ENCODE data around the gene TEX51. TPM values are rescaled to one million over a fixed set of nuclear protein-coding genes. Genes with fewer than 3 reads are reported as not detected.

The TEX51 gene
- total RNA-seq, 2 experiments from 2014 or later, result not detected

DNA sequence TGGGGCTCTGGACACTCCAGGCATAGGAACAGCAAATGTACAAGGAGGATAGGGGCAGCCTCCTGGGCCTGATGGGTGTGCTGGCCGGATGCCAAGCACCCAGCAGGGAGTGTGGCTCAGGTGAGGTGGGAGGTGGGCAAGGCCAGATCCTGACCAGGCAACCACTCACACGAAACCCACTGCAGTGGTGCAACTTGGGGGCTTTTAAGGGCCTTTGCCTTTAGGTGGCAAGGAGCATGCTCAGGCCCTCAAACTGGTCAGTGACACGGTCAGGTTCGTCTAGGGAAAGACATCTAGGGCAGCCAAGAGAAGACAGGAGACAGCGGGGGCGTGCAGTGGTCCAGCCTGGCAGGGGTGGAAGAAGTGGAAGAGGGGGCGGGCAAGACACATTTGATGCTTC lies 18.4 kb upstream of the TEX51 start:
- Mint-ChIP-seq H3K36me3 (ENCODE audit: low read depth) (no peaks in the 10 kb centered on the region), H3K9me3 (ENCODE audit: insufficient read depth) (peaks cover 6% of the 10 kb centered on the region), H3K27me3 (ENCODE audit: low read depth) (no peaks in the 10 kb centered on the region), H3K4me3 (no peak overlapping the region), H3K4me1 (ENCODE audit: low read depth) (no peaks in the 10 kb centered on the region), H3K27ac (no peak overlapping the region)
- ChIA-PET POLR2A (no interaction called here), CTCF (interaction anchor here (0.6 kb wide), 1 partner anchor 146 kb away, joined by 3 read pairs; no protein-coding TSS in a partner anchor)
- ATAC-seq (no peak), DNase-seq (no peak)

DNA sequence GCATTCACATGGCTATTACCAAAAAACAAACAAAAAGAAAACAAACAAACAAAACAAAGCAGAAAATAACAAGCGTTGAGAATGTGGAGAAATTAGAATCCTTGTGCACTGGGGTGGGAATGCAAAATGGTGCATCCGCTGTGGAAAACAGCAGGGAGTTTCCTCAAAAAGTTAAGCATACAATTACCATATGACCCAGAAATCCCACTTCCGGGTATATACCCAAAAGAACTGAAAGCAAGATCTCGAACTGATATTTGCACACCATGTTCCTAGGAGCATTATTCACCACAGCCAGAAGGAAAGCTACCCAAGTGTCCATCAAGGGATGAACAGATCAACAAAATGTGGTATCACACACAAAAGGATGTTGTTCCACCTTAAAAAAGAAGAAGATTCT lies 17.9 kb upstream of the TEX51 start:
- ATAC-seq, result no peak
- H3K36me3 Mint-ChIP-seq (ENCODE audit: low read depth), result no peaks in the 10 kb centered on the region
- POLR2A ChIA-PET, result no interaction called here
- H3K4me3 Mint-ChIP-seq, result no peak overlapping the region
- H3K9me3 Mint-ChIP-seq (ENCODE audit: insufficient read depth), result peaks cover under 1% of the 10 kb centered on the region
- H3K27ac Mint-ChIP-seq, result no peak overlapping the region
- no peaks in the 10 kb centered on the region for H3K4me1 Mint-ChIP-seq (ENCODE audit: low read depth)
- CTCF ChIA-PET, result interaction anchor here (0.6 kb wide), 1 partner anchor 146 kb away, joined by 3 read pairs; no protein-coding TSS in a partner anchor
- no peaks in the 10 kb centered on the region for H3K27me3 Mint-ChIP-seq (ENCODE audit: low read depth)
- no peak for DNase-seq

DNA sequence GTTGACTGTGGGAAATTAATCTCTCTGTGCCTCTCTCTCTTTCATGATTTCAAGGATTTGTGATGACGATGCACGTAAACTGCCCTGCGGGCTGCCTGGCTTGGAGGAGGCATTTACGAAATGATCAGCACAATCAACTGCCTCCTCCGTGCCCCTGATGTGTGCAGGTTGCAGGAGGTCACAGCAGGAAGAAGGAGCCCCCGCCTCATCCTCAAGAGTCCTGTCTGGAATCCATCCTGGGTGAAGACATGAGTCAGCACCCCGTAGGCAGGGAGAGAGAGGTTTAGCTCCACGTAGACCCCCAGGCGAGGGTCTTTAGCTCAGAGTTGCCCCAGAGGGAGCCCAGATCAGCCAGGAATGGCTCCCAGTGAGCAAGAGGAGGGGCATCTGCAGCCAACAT lies 17.1 kb upstream of the TEX51 start:
- H3K27ac Mint-ChIP-seq, result no peak overlapping the region
- no peak overlapping the region for H3K4me3 Mint-ChIP-seq
- no peaks in the 10 kb centered on the region for H3K27me3 Mint-ChIP-seq (ENCODE audit: low read depth)
- ATAC-seq (no peak), DNase-seq (no peak)
- no peaks in the 10 kb centered on the region for H3K9me3 Mint-ChIP-seq (ENCODE audit: insufficient read depth)
- no peaks in the 10 kb centered on the region for H3K36me3 Mint-ChIP-seq (ENCODE audit: low read depth)
- POLR2A ChIA-PET, result no interaction called here
- CTCF ChIA-PET, result no interaction called here
- peaks cover 2% of the 10 kb centered on the region for H3K4me1 Mint-ChIP-seq (ENCODE audit: low read depth)

DNA sequence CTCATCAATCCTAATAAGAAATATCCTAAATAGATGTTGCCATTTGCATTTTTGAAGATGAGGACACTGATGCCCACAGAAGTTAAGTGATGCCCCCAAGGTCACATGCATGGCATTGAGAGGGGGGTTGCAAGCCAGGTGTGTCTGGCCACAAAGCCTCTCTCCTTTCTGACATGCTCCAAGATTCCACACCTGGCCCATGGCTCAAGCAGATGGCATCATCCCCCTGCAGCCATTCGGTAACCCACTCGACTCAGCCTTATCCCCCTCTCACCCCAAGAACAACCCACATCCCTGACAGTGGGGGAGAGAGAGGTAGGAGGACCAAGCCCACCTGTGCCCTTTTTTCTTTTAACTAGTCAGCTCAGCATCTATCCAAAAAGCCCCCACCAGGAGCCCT lies 16.5 kb upstream of the TEX51 start:
- Mint-ChIP-seq H3K9me3 (ENCODE audit: insufficient read depth) (no peaks in the 10 kb centered on the region), H3K27ac (no peak overlapping the region), H3K4me3 (no peak overlapping the region), H3K36me3 (ENCODE audit: low read depth) (no peaks in the 10 kb centered on the region), H3K27me3 (ENCODE audit: low read depth) (peaks cover 2% of the 10 kb centered on the region), H3K4me1 (ENCODE audit: low read depth) (peaks cover 2% of the 10 kb centered on the region)
- CTCF ChIA-PET, result no interaction called here
- ATAC-seq, result no peak
- no peak for DNase-seq
- POLR2A ChIA-PET, result no interaction called here

DNA sequence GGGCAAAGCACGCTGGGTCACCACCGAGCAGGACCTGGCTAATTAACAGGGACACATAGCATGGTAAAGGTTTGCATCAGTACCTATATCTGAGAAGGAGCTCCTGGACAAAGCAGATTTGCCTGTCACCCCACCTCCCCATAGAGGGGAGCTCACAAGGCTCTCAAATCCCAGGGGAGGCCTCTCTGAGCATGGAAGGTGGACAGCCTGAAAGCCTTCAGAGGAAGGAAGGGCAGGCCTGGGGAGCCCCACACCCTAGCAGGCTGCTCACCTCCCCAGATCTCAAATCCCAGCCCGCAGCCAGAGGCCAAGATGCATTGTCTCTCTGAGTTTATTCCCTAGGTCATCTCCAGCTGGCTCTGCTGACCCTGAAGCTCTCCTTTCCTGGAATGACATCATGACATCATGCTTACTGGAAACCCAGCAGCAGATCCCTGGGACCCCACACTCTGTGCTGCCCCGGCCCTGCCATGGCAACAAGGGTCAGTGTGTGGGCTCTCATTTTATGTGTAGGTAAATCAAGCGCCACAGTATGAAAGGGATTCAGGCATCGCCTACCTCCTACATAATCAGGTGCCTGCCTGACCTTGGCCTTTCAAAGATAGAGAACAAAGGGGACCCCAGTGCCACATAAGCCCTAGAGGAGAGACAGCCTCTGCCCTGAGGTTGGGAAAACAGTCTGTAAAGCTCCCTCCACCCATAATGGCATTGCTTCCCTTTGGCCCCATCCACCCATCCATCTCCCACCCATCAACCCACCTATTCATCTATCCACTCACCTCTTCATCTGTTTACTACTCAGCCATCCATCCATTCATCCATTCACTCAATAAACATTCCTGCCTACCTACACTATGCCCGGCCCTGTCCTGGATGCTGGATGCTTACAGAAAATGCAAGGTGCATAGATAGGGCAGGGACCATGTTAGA lies 15.7 kb upstream of the TEX51 start:
- peaks cover 3% of the 10 kb centered on the region for H3K27me3 Mint-ChIP-seq (ENCODE audit: low read depth)
- CTCF ChIA-PET, result no interaction called here
- H3K27ac Mint-ChIP-seq, result no peak overlapping the region
- H3K9me3 Mint-ChIP-seq (ENCODE audit: insufficient read depth), result no peaks in the 10 kb centered on the region
- no peaks in the 10 kb centered on the region for H3K36me3 Mint-ChIP-seq (ENCODE audit: low read depth)
- H3K4me1 Mint-ChIP-seq (ENCODE audit: low read depth), result peaks cover 2% of the 10 kb centered on the region
- POLR2A ChIA-PET, result no interaction called here
- ATAC-seq (no peak), DNase-seq (no peak)
- H3K4me3 Mint-ChIP-seq, result no peak overlapping the region

DNA sequence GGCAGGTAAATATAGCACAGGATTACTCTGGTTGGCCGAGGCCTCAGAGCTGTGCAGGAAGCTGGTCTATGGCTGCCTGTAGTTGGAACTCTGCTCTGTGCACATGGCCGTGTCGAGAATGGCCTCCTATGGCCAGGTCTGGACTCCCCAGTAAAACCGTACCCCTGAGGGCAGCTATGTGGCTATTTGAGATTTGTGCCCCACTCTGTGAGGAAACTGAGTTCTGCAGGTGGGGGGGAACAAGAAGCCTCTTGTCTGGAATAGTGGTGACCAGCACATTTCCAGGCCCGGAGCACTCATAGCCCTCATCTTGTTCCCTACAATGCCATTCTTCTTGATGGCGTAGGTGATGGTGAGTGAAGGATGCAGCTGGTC lies 15.0 kb upstream of the TEX51 start:
- Mint-ChIP-seq H3K9me3 (ENCODE audit: insufficient read depth) (no peaks in the 10 kb centered on the region), H3K4me1 (ENCODE audit: low read depth) (peaks cover 2% of the 10 kb centered on the region), H3K36me3 (ENCODE audit: low read depth) (no peaks in the 10 kb centered on the region), H3K27ac (no peak overlapping the region), H3K4me3 (no peak overlapping the region), H3K27me3 (ENCODE audit: low read depth) (peaks cover 3% of the 10 kb centered on the region)
- no peak for ATAC-seq
- CTCF ChIA-PET, result no interaction called here
- POLR2A ChIA-PET, result no interaction called here
- DNase-seq, result no peak

DNA sequence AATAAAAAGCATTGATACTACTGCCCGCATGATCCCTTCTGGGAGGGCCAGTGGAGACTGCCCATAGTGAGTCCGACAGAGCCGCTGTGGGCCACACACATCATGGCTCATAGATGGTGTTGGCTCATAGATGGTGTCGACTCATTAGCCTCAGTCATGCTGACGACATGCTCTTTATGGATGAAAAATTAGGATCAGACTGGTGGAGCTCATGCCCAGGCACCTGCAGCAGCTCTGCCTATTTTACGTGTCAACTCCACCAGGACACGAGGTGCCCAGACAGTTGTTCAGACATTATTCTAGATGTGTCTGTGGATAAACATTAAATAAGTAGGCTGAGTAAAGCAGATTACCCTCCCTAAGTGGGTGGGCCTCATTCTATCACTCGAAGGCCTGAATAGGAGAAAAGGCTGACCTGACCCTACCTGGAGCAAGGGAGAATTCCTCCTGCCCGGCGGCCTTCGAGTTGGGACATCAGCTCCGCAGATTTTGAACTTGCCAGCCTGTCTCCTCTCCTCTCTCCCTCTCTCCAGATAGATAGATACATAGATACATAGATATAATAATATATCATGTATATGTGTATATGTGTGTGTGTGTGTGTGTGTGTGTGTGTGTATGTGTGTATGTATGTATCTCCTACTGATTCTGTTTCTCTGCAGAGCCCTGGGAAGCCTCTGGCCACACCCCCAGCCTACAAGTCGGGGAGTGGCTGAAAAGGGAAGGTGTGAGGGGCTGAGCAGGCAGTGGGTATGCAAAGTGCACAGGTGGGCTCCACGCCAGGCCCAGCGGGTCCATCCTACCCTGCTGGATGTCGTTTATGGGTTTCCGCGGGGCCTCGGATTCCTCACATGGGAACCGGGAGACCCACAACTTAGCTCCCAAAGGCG lies 13.6 kb upstream of the TEX51 start:
- Mint-ChIP-seq H3K36me3 (ENCODE audit: low read depth) (no peaks in the 10 kb centered on the region), H3K9me3 (ENCODE audit: insufficient read depth) (no peaks in the 10 kb centered on the region), H3K4me1 (ENCODE audit: low read depth) (peaks cover 2% of the 10 kb centered on the region), H3K27me3 (ENCODE audit: low read depth) (peaks cover 3% of the 10 kb centered on the region), H3K4me3 (no peak overlapping the region), H3K27ac (no peak overlapping the region)
- ATAC-seq (no peak), DNase-seq (no peak)
- CTCF ChIA-PET, result no interaction called here
- POLR2A ChIA-PET, result no interaction called here

DNA sequence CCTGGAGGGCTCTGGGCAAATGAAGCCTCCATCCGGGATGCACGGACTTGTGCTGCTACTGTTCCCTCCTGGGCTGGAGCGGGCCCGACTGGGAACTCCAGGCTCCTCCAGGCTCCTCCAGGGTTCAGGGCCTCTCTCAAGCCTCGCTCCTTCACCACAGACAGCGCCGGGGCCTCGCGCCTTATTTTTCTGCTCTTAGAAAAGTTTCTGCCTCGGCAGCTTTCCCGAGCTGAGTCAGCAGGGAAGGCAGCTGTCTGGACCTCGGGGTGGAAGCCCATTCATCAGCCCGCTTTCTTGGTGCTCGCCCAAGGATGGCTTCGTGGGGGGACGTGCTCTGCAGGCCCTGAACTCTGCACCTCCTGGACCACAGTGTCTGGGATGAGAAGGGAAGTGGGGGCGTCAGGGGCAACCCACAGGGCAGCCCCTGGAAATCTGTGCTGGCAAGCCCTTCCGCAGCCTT lies 12.9 kb upstream of the TEX51 start:
- Mint-ChIP-seq H3K27me3 (ENCODE audit: low read depth) (peaks cover 3% of the 10 kb centered on the region), H3K36me3 (ENCODE audit: low read depth) (no peaks in the 10 kb centered on the region), H3K4me3 (no peak overlapping the region), H3K4me1 (ENCODE audit: low read depth) (peaks cover 2% of the 10 kb centered on the region), H3K27ac (no peak overlapping the region), H3K9me3 (ENCODE audit: insufficient read depth) (no peaks in the 10 kb centered on the region)
- DNase-seq (no peak), ATAC-seq (no peak)
- ChIA-PET CTCF (interaction anchor here (1.0 to 1.4 kb wide), 2 partner anchors 86 to 357 kb away, joined by 3 to 9 read pairs; no protein-coding TSS in a partner anchor), POLR2A (no interaction called here)

DNA sequence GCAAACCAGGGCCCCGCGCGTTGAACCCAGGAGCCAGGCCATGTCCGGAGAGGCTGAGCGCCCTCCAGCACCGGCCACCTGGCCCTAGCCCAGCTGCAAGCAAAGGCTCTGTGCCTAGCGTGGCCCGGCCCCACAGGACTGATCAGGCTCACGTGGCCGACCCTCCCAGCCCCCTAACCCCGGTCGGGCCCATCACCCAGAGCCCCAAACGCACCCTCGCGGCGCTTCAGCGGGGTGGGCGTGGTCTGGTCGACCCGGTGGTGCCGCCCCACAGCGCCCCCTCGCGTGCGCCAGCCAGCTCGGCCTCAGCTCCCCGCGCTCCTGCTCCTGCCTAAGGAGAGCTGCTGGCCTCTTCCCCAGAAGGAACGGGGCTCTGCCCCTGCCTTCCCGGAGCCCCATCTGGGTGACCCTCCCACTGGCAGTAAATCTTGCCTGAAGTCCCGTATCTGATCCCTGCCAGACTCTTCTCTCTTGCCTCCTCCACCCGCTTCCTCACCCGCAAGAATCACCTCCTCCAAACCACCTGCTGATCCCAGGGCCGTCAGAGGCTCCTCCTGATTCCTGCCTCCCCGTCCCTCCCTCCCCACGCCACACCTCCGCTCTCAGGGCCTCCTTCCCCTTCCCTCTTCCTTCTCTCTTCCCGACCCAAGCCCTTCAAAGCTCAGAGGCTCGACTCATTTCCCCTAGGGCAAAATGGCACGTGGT lies 12.3 kb upstream of the TEX51 start:
- no peak overlapping the region for H3K4me3 Mint-ChIP-seq
- ATAC-seq (peak; percentile 88), DNase-seq (peak; percentile 65)
- H3K27me3 Mint-ChIP-seq (ENCODE audit: low read depth), result peaks cover 3% of the 10 kb centered on the region
- no peak overlapping the region for H3K27ac Mint-ChIP-seq
- H3K4me1 Mint-ChIP-seq (ENCODE audit: low read depth), result peaks cover 2% of the 10 kb centered on the region
- CTCF ChIA-PET, result interaction anchor here (1.0 to 1.4 kb wide), 2 partner anchors 85 to 358 kb away, joined by 3 to 9 read pairs; no protein-coding TSS in a partner anchor
- POLR2A ChIA-PET, result no interaction called here
- H3K9me3 Mint-ChIP-seq (ENCODE audit: insufficient read depth), result no peaks in the 10 kb centered on the region
- H3K36me3 Mint-ChIP-seq (ENCODE audit: low read depth), result no peaks in the 10 kb centered on the region

DNA sequence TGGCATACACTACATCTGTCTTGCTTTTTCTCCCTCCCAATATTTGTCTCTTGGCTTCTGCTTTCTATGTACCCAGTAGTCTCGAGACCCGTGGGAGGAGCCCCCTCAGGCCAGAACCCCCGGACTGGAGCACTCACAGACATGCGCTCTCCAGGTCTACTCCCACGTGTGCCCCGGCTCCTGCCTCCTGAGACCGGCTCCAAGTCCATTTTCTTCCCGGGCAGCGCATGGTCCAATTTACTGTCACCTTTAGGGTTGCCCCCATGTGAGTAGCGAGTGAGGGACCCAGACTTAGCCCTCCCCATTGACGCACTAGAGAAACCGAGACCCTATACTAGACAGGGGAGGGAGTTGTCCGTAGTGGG lies 11.8 kb upstream of the TEX51 start:
- no peak overlapping the region for H3K27ac Mint-ChIP-seq
- no peaks in the 10 kb centered on the region for H3K36me3 Mint-ChIP-seq (ENCODE audit: low read depth)
- H3K9me3 Mint-ChIP-seq (ENCODE audit: insufficient read depth), result no peaks in the 10 kb centered on the region
- ChIA-PET CTCF (interaction anchor here (1.0 to 1.4 kb wide), 2 partner anchors 85 to 358 kb away, joined by 3 to 9 read pairs; no protein-coding TSS in a partner anchor), POLR2A (no interaction called here)
- DNase-seq (no peak), ATAC-seq (no peak)
- no peak overlapping the region for H3K4me3 Mint-ChIP-seq
- peaks cover 2% of the 10 kb centered on the region for H3K4me1 Mint-ChIP-seq (ENCODE audit: low read depth)
- peaks cover 3% of the 10 kb centered on the region for H3K27me3 Mint-ChIP-seq (ENCODE audit: low read depth)

DNA sequence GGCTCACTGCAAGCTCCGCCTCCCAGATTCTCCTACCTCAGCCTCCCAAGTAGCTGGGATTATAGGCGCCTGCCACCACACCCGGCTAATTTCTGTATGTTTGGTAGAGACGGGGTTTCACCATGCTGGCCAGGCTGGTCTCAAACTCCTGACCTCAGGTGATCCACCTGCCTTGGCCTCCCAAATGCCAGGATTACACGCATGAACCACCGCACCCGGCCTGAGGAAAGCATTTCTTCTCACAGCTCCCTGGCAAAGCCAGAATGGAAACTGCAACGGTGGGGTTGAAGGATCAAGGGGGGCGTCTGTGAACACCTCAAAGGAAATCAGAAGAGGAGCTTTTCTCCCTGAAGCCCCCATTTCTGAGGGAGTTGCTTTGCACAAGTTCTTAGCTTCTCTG lies 11.2 kb upstream of the TEX51 start:
- ChIA-PET POLR2A (no interaction called here), CTCF (no interaction called here)
- DNase-seq (no peak), ATAC-seq (no peak)
- no peak overlapping the region for H3K27ac Mint-ChIP-seq
- no peaks in the 10 kb centered on the region for H3K9me3 Mint-ChIP-seq (ENCODE audit: insufficient read depth)
- H3K36me3 Mint-ChIP-seq (ENCODE audit: low read depth), result no peaks in the 10 kb centered on the region
- peaks cover 2% of the 10 kb centered on the region for H3K4me1 Mint-ChIP-seq (ENCODE audit: low read depth)
- H3K4me3 Mint-ChIP-seq, result no peak overlapping the region
- H3K27me3 Mint-ChIP-seq (ENCODE audit: low read depth), result peaks cover 3% of the 10 kb centered on the region

All from activated CD8-positive, alpha-beta T cell treated with anti-CD3 and anti-CD28 coated beads, Interleukin-2, amount 10 ng/mL, durations not matched to agents 7 days and 5 days (primary cell).